Stimulated activated CD4-positive, alpha-beta T cell treated with anti-CD3 and anti-CD28 coated beads, Interleukin-1b, Interleukin-23, amount 100 ng/mL, for 24 hours (primary cell): ENCODE measurements around the gene NEDD4.
"Not testable (repeated sequence)": the region's sequence is repeated elsewhere in the genome, so short reads cannot be mapped to it uniquely, and the experiment has no call there.

Experiments used
- DNase-seq, 4 experiments: peaks; one replicate each; pipeline ENCODE4 v3.0.0-alpha.2; 2020; ENCODE audit warnings: low read depth in 4 of 4, low spot score in 1 of 4

The NEDD4 gene

DNA sequence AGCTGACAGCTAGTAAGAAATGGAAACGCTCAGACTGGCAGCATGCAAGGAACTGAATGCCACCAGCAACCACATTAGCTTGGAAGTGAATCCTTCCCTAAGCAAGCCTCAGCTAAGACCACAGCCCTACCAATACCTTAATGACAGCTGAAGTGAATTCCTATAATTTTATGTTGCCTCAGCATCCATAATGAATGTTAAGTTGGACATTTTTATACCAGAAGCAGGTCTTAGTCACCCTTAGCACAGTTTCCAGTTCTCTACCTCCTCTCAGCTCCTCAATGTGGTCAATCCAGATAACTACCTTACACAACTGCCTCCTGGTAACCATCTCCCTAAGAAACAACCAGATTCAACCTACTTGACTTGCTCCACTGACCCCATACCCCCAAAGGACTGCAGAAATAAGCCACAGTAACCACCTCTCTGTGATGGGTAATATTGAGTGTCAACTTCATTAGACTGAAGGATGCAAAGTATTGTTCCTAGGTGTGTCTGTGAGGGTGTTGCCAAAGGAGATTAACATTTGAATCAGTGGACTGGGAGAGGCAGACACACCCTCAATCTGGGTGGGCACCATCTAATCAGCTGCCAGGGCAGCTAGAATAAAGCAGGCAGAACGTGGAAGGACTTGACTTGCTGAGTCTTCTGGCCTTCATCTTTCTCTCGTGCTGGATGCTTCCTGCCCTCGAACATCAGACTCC lies 33.5 kb downstream of the NEDD4 start:
- no peak for DNase-seq

- DNase-seq: no peak
Observed at GRCh38 chr15:55958349-55958748, 35.1 kb downstream of the NEDD4 start.

GRCh38 chr15:55954862-55955605 lies 38.4 kb downstream of the NEDD4 start:
- DNase-seq: no peak

GRCh38 chr15:55952501-55953274 lies 40.7 kb downstream of the NEDD4 start:
- DNase-seq: not testable (repeated sequence)

- not testable (repeated sequence) for DNase-seq
Observed at GRCh38 chr15:55944606-55945005, 48.8 kb downstream of the NEDD4 start.

- DNase-seq: no peak
Observed at GRCh38 chr15:55942332-55942731, 51.1 kb downstream of the NEDD4 start.

DNA sequence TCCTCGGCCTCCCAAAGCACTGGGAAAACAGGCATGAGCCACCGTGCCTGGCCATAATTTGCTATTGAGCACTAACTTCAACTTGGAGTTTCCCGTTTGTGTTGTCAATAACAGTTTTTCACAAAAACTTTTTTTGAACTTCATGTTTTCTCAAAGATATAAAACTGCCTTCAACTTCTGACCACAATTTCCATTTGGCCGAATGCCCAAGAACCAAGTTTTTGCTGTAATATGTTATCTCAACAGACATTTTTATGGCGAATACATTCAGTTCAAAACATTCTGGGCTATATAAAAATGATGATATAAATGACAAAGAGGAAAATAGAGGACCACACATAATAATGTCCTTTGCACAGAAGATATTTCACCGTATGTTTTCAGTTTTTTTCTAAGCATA lies 56.4 kb downstream of the NEDD4 start:
- DNase-seq: no peak

DNA sequence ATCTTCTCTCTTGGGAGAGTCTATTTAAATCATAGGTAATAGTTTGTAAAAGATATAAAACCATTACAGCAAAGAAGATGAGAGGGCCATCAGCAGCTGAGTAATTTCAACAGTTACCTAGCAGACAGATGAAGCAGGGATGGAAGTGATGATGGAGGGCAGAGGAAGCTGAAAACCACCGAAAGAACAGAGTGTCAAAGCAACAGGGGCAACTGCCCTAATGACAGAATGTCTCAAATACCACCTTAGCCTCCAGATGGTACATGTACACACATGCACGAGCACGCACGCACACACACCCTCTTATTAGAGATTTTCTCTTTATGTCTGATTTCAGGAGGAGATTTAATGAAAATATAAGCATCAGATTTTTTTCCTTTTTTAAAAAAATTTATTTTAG lies 64.5 kb downstream of the NEDD4 start:
- no peak for DNase-seq

GRCh38 chr15:55921744-55922143 lies 71.7 kb downstream of the NEDD4 start:
- no peak for DNase-seq

GRCh38 chr15:55917881-55918296 lies 75.5 kb downstream of the NEDD4 start:
- no peak for DNase-seq

DNA sequence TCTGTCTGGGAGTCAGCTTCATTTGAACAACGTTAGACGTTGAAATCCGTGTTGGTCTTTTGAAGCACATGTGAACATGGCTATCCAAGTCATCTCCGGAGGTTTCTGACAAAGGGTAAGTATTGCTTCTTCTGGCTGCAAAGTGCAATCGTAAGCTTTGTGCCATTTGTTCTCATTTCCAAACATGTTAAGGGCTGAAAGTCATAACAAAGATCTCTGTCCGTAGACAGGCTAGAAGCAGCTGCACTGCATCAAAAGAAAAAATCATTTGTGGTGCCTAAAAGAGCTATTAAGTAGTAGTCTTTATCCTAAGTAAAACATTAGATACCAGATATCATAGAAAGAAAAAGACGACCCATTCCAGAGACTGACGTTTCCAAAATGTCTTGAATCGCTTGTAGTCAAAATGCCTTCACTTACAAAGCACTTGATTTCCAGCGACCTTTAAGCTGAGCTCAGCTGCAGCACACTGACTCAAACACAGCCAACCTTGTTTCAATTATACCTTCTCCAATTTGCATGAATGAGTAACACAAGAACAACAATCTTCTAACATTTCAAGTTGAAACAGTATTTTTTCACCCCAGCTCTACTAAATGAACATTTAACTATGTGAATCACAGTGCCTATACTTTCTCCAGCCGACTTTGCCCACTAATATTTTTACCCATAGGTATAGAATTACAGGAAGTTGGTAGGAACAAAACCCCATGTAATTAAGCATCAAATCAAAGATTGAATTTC lies 76.6 kb downstream of the NEDD4 start:
- no peak for DNase-seq

DNA sequence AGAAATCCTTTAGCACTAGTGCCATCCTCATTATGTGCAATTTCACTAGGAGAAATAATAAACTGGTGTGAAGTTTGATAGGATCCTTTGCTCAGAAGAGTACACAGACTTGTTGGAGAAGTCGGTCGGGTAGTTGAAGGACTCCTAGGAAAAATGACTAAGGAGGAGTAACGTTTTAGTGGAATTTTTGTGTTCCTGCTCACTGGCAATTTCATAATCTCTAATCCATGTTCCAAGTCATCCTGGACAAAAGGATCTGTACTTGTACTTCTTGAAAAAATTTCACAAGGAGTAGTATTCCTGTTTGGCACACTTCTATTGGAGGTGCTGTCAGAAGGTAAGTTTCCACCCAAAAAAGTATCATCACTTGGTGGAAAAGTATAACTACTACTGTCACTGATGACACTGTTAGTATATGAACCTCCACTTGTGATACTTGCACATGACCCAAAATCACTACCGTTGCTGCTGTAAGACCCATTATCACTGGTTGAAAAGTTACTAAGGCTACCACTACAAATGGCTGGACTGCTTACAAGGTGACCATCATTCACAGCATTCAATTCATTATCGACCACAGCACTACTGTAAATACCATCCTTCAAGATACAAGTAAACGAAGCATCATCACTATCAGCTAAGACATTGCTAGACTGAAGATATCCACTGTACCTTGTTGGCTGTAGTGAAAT lies 77.4 kb downstream of the NEDD4 start:
- no peak for DNase-seq

DNA sequence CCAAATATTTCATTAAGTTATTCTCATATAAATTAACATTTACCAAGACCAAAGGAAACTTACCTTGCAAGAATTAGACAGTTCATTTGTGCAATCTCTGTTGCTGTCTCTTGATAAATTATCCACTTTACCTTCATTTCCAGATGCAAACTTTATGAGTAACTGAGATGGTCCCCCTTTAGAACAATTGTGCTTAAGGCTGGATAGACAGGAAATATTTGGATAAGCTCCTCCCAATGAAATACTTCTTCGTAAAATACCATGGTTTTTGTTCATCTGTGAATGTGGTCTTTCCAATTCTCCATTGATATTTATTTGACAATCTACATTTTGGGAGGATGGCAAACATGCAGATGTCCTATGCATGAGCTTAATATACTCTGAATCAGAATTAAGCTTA lies 78.2 kb downstream of the NEDD4 start:
- DNase-seq: no peak

DNA sequence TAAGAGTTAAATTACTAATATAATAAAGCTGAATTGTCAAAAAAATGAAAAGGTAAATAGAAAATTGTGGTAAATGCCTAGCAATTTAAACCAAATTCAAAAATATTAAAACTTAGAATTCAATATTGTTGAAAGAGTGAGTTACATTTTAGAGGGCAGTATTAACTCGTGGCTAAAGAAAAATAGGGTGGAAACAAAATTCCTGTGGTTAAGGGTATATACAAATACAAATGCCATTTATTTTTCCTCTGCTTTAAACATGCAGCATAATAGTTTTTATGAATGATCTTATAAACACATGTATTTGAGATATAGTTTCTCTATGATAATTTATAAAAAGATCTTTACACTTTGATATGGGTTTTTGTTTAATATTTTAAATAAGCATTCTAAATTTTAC lies 79.0 kb downstream of the NEDD4 start:
- no peak for DNase-seq

GRCh38 chr15:55912982-55913381 lies 80.4 kb downstream of the NEDD4 start:
- no peak for DNase-seq

DNA sequence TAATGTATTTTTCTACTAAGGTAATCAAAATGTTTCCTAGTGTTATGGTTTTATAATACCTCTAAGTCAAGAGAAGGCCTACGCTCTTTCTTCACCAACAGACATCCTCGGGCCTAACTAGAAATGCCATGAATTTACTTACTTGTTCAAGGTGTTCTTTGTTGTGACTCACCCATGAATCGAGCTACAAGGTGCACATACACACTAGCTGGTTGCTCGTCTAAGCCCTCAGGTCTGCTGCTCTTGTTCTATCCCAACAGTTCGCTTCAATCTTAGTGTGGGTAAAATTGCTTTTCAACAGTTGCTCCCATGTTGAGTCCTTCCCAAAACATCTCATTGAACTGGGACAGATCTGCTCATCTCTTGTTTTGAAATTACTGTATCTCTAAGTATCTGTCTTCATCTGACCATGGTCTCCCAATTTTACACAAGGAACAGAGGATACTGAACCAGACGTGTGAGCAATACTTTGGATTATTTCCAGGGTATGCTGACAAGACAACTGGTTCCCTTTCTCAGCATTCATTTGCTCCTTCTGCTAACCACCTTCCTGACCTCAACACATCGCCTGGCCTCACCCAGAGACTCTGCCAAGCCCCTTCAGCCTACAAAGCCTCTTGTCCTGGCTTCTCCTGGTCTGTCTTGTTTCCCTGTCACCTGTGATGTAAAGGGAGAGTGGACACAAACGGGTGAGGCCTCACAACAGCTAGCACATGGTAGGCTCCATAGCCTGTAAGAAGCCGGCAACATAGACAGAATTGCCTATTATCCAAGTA lies 84.2 kb downstream of the NEDD4 start:
- DNase-seq: no peak

DNA sequence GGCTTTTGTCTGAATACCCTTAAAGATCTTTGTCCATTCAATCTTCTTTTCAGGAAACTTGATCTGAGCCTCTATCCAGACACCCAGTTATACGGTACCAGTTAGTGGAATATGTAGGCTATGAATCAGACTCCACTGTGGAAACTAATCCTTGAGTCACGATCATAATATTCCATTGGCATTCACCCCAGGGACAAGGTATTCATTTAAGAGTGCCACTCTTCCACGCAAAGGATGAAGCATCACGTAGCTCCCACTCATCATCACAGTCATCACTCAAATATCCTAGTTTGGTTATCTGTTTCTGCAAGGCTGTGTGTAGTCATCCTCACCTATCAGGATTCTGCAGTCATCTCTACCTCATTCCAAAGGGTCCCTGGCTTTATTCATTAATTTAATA lies 85.6 kb downstream of the NEDD4 start:
- DNase-seq: no peak

DNA sequence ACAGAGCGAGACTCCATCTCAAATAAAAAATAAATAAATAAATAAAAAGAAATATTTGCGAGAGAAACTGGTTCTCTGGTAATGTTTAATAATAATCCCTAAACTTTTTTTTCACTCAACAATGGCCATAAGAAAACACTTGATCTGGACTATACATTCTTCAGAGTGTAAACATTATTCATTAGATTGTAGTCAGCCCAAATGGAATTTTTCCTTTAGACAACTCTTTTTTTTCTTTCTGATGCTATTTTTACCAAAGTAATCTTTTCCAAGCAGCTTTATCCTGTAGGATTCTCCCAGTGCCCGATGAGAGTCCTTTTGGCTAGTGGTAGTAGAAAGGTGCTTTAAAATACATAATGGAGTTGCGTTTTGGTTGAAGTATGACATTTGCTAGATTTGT lies 90.4 kb downstream of the NEDD4 start:
- no peak for DNase-seq

- no peak for DNase-seq
Observed at GRCh38 chr15:55900019-55900418, 93.4 kb downstream of the NEDD4 start.

- no peak for DNase-seq
Observed at GRCh38 chr15:55899537-55899936, 93.9 kb downstream of the NEDD4 start.
